ENCODE data around the gene KCNMA1. TPM values are rescaled to one million over a fixed set of nuclear protein-coding genes. Genes with fewer than 3 reads are reported as not detected.

The KCNMA1 gene
- total and polyA plus RNA-seq, 10 of the 15 experiments (the other 5 are each of a cell fraction or from before 2014, with no cell fraction given): 8.5 to 77.0 (median 21.3) TPM

GRCh38 chr10:76995023-76995422, 642.6 kb downstream of the KCNMA1 start:
- no peak overlapping the region for H2AFZ ChIP-seq (ENCODE audit: control insufficient read depth, low read depth, low read length)
- H3K4me3 ChIP-seq: no peak overlapping the region
- SMC1A ChIA-PET (ENCODE audit: uncharacterized antibody, unreplicated experiment): interaction anchor here (1.4 kb wide), 1 partner anchor 34 kb away, joined by 5 read pairs; no protein-coding TSS in a partner anchor
- H3K9me3 ChIP-seq (replicated peaks; ENCODE audit: control insufficient read depth, insufficient read depth, low read length): no peaks in the 10 kb centered on the region
- H3K27me3 ChIP-seq (replicated peaks in 1 of 2; ENCODE audit: control insufficient read depth in 2 of 2, insufficient read depth in 2 of 2, low read length in 1 of 2): no peaks in the 10 kb centered on the region
- no peaks in the 10 kb centered on the region for H3K79me2 ChIP-seq (ENCODE audit: control insufficient read depth, insufficient read depth, low read length)
- intact Hi-C loops (cut with micrococcal nuclease; ENCODE audit: unreplicated experiment): no loop called here
- RAD21 ChIA-PET (ENCODE audit: unreplicated experiment): no interaction called here
- DNase-seq (ENCODE audit: low read depth, low spot score) (no peak), ATAC-seq (no peak), FAIRE-seq (no peak)
- TF ChIP-seq SMC3 (IDR thresholded peaks at IDR 0.05; ENCODE audit: borderline replicate concordance, low read length): no peak
- TF ChIP-seq USF1 (IDR thresholded peaks at IDR 0.05; ENCODE audit: borderline replicate concordance, extremely low read length, insufficient read depth, low read depth, low read length): no peak
- no peak for TF ChIP-seq BMI1 (IDR thresholded peaks at IDR 0.05; ENCODE audit: borderline replicate concordance)
- no peak for TF ChIP-seq SUZ12 (IDR thresholded peaks at IDR 0.05; ENCODE audit: unreplicated experiment)
- no peak for TF ChIP-seq ZNF687 (IDR thresholded peaks at IDR 0.05)
- TF ChIP-seq EGR1 (IDR thresholded peaks at IDR 0.05; ENCODE audit: borderline replicate concordance in 1 of 2, low read depth in 2 of 2, low read length in 2 of 2): no peak
- no TSS peak for BruUV-seq (replicated peaks)
- in situ Hi-C loops (cut with MboI): no loop called here
- no peaks in the 10 kb centered on the region for H3K4me1 ChIP-seq (ENCODE audit: control insufficient read depth, insufficient read depth, low read length)
- CTCF ChIA-PET: interaction anchor here (1.4 kb wide), 1 partner anchor 10 kb away, joined by 4 read pairs; no protein-coding TSS in a partner anchor
- 31% methylated on average over 11 of the region's 11 CpGs for WGBS (ENCODE audit: insufficient coverage, insufficient replicate concordance, low lambda C conversion rate, missing lambda C conversion rate)
- no peak overlapping the region for H3K4me2 ChIP-seq (ENCODE audit: control insufficient read depth, insufficient read depth)
- no peak overlapping the region for H3K27ac ChIP-seq (ENCODE audit: control insufficient read depth, insufficient read depth)
- POLR2A ChIA-PET: no interaction called here
- no peaks in the 10 kb centered on the region for H4K20me1 ChIP-seq (ENCODE audit: control insufficient read depth, insufficient read depth)
- H3K9ac ChIP-seq (ENCODE audit: control insufficient read depth, insufficient read depth, low read length): no peak overlapping the region
- no peaks in the 10 kb centered on the region for H3K36me3 ChIP-seq (ENCODE audit: control insufficient read depth in 2 of 2, insufficient read depth in 2 of 2, low read length in 1 of 2)
